ENCODE measurements around the gene CCDC121.

Gene CCDC121, protein sequence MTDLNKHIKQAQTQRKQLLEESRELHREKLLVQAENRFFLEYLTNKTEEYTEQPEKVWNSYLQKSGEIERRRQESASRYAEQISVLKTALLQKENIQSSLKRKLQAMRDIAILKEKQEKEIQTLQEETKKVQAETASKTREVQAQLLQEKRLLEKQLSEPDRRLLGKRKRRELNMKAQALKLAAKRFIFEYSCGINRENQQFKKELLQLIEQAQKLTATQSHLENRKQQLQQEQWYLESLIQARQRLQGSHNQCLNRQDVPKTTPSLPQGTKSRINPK

DNA sequence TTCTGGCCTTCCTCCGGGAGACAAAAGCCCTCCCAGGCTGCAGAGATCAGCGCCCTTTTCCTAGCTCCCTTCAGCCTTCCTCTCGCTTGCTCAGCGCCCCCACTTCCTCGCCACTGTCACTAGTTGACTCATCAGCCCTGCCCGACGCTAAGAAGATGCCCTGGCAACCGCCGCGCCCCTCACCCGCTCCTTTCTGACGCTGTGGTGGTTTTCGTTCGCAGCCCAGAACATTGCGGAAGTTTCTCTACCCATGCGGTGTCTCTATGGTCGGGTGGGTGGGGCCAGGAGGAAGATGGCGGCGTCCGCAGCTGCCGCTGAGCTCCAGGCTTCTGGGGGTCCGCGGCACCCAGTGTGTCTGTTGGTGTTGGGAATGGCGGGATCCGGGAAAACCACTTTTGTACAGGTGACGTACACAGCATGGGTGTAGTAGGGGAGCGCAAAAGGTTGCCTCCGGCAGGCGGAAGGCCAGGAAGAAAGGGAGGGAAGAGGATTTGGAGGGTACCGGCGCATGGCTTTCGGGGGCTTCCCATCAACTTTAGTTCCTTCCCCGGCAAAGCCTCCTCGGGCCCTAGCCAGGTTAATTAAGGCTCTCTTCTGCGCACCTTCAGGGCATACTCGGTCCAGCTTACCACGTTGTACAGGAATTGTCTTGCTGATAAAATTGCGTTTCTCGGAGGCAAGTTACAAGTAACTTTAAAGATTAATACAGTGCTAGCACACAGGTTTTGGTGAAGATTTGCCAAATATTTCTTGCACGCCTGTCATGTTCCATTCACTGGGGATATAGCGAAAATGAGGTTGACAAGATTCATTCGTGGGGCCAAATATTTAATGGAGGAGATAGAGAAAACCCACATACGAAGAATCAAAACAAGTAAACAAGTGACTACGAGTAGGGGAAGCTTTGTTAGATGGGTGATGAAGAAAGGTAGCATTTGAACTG, at the start of gene CCDC121, which contains the start of gene GPN1:
Gene CCDC121, minus strand, starts transcription at position 246 of the 943 bp plus-strand sequence. CDS start 1,213 bp downstream, outside the sequence.
Gene GPN1, plus strand, starts transcription at position 284 of the 943 bp plus-strand sequence. Its CDS starts 9 bp downstream, at position 293.
- Histone ChIP-seq H3K4me3 (ENCODE audit: insufficient read depth, low read length, poor library complexity, severe bottlenecking) (peak within 1 kb of the TSS; percentile 95), H3F3A (ENCODE audit: insufficient read depth) (peaks cover 5% of the 10 kb centered on the region; the same call in 1 of the 2 replicates), H3K9me3 (ENCODE audit: insufficient read depth, low read length) (no peaks in the 10 kb centered on the region), H2AFZ (ENCODE audit: low read depth, low read length, severe bottlenecking) (peak within 1 kb of the TSS; percentile 97), H4K20me1 (ENCODE audit: low read depth, low read length) (no peaks in the 10 kb centered on the region), H3K9ac (ENCODE audit: low read length) (peak within 1 kb of the TSS; percentile 84), H3K36me3 (ENCODE audit: low read length) (peaks cover 6% of the 10 kb centered on the region), H3K27ac (ENCODE audit: low read depth, low read length) (peak within 1 kb of the TSS; percentile 24; the same call in 1 of the 2 replicates), H3K4me2 (ENCODE audit: low read depth, low read length, poor library complexity, severe bottlenecking) (peak within 1 kb of the TSS; percentile 92), H3K79me2 (ENCODE audit: insufficient read depth, low read length) (peaks cover 8% of the 10 kb centered on the region), H3K9me2 (replicated peaks; ENCODE audit: insufficient read depth, low read length) (no peaks in the 10 kb centered on the region), H3K27me3 (ENCODE audit: low read length) (no peaks in the 10 kb centered on the region)
- TF ChIP-seq, protein P1, sequence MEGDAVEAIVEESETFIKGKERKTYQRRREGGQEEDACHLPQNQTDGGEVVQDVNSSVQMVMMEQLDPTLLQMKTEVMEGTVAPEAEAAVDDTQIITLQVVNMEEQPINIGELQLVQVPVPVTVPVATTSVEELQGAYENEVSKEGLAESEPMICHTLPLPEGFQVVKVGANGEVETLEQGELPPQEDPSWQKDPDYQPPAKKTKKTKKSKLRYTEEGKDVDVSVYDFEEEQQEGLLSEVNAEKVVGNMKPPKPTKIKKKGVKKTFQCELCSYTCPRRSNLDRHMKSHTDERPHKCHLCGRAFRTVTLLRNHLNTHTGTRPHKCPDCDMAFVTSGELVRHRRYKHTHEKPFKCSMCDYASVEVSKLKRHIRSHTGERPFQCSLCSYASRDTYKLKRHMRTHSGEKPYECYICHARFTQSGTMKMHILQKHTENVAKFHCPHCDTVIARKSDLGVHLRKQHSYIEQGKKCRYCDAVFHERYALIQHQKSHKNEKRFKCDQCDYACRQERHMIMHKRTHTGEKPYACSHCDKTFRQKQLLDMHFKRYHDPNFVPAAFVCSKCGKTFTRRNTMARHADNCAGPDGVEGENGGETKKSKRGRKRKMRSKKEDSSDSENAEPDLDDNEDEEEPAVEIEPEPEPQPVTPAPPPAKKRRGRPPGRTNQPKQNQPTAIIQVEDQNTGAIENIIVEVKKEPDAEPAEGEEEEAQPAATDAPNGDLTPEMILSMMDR (IDR thresholded peaks at IDR 0.05; ENCODE audit: insufficient read depth, low read length, poor library complexity, severe bottlenecking), result no peak
- TF ChIP-seq EZH2phosphoT487 (conservative IDR thresholded peaks at IDR 0.05; ENCODE audit: low read length), result no peak

DNA sequence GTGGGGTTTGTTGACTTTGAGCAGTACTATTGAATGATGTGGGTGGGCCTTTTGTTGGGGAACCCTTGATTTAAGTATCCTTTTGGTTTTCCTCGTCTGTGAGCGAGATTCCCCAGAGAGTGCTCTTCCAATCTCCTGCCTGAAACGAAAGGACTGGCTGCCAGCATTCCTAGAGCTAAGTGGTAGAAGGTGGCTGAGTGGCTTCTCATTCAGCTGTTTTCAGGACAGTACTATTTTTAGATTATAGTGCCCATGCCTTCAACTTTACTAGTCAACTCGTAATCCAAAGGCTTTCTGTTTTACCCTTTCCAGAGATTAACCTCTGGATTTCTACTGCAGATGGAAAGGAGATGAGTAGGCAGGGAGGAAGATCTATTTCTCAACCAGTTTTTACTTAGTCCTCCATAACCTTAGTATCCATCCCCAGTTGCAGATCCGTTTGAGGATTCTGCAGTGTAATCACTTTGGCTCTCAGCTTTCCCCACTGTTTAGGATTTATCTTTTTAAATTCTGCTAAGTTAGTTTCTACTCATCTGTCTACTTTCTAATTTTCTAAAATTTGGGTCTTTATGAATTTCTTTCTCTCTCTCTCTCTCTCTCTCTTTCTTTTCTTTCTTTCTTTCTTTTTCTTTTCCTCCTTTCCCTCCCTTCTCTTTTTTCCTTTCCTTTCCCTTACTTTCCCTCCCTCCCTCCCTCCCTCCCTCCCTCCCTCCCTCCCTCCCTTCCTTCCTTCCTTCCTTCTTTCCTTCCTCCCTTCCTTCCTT, 44.1 kb upstream of the CCDC121 start:
- Histone ChIP-seq H3K4me2 (ENCODE audit: low read depth, low read length, poor library complexity, severe bottlenecking) (no peak overlapping the region), H3K27ac (ENCODE audit: low read depth, low read length) (no peak overlapping the region), H4K20me1 (ENCODE audit: low read depth, low read length) (no peaks in the 10 kb centered on the region), H3F3A (ENCODE audit: insufficient read depth) (0 out of 2 replicates have a peak, but pooled peaks cover 5% of the 10 kb centered on the region), H3K36me3 (ENCODE audit: low read length) (peaks cover 32% of the 10 kb centered on the region; the same call in 1 of the 2 replicates), H3K9me2 (replicated peaks; ENCODE audit: insufficient read depth, low read length) (no peaks in the 10 kb centered on the region), H3K79me2 (ENCODE audit: insufficient read depth, low read length) (no peaks in the 10 kb centered on the region), H3K4me3 (ENCODE audit: insufficient read depth, low read length, poor library complexity, severe bottlenecking) (no peak overlapping the region), H3K9me3 (ENCODE audit: insufficient read depth, low read length) (no peaks in the 10 kb centered on the region), H2AFZ (ENCODE audit: low read depth, low read length, severe bottlenecking) (no peak overlapping the region), H3K9ac (ENCODE audit: low read length) (no peak overlapping the region), H3K27me3 (ENCODE audit: low read length) (no peaks in the 10 kb centered on the region)
- TF ChIP-seq, protein P1 (IDR thresholded peaks at IDR 0.05; ENCODE audit: insufficient read depth, low read length, poor library complexity, severe bottlenecking), result no peak
- no peak for TF ChIP-seq EZH2phosphoT487 (conservative IDR thresholded peaks at IDR 0.05; ENCODE audit: low read length)

DNA sequence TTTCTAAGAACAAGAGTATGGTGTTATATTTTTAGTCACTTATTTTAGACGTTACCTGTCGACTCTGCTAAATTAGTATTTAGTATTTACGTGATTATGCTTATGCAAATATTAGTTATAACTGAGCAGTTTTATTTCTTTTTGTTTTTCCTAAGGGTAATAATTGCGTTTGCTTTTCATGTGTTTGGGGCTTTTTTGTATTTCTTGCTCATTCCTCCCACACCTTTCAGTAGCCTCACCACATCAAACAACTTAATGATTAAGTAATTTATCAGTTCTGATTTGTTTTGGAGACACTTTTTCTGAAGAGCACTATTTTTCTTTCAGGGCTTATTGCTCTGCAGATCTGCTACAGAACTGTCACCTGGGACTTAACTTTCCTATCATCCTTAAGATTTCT, 42.4 kb upstream of the CCDC121 start:
- H3K27ac ChIP-seq (ENCODE audit: low read depth, low read length), result no peak overlapping the region
- no peak overlapping the region for H3K4me3 ChIP-seq (ENCODE audit: insufficient read depth, low read length, poor library complexity, severe bottlenecking)
- no peaks in the 10 kb centered on the region for H3K9me3 ChIP-seq (ENCODE audit: insufficient read depth, low read length)
- no peaks in the 10 kb centered on the region for H3K9me2 ChIP-seq (replicated peaks; ENCODE audit: insufficient read depth, low read length)
- H3K9ac ChIP-seq (ENCODE audit: low read length), result no peak overlapping the region
- no peaks in the 10 kb centered on the region for H3K27me3 ChIP-seq (ENCODE audit: low read length)
- H3K36me3 ChIP-seq (ENCODE audit: low read length), result peaks cover 28% of the 10 kb centered on the region; the same call in 1 of the 2 replicates
- H2AFZ ChIP-seq (ENCODE audit: low read depth, low read length, severe bottlenecking), result no peak overlapping the region
- no peak overlapping the region for H3K4me2 ChIP-seq (ENCODE audit: low read depth, low read length, poor library complexity, severe bottlenecking)
- no peak for TF ChIP-seq EZH2phosphoT487 (conservative IDR thresholded peaks at IDR 0.05; ENCODE audit: low read length)
- no peaks in the 10 kb centered on the region for H3K79me2 ChIP-seq (ENCODE audit: insufficient read depth, low read length)
- no peaks in the 10 kb centered on the region for H4K20me1 ChIP-seq (ENCODE audit: low read depth, low read length)
- 0 out of 2 replicates have a peak, but pooled peaks cover 5% of the 10 kb centered on the region for H3F3A ChIP-seq (ENCODE audit: insufficient read depth)

Data from SU-DHL-6 (cell line).